NCI-H526 treated with DMSO at 0.1 percent for 48 hours (cell line): ENCODE measurements around the gene STRN.
A peak's percentile ranks its signal among the peaks of the same experiment; 100 is the strongest.
"Not testable (repeated sequence)": the region's sequence is repeated elsewhere in the genome, so short reads cannot be mapped to it uniquely, and the experiment has no call there.

Experiments
- DNase-seq: peaks from one replicate; lab custom pipeline; 2025; lab: John Stamatoyannopoulos, UW

The STRN gene, protein sequence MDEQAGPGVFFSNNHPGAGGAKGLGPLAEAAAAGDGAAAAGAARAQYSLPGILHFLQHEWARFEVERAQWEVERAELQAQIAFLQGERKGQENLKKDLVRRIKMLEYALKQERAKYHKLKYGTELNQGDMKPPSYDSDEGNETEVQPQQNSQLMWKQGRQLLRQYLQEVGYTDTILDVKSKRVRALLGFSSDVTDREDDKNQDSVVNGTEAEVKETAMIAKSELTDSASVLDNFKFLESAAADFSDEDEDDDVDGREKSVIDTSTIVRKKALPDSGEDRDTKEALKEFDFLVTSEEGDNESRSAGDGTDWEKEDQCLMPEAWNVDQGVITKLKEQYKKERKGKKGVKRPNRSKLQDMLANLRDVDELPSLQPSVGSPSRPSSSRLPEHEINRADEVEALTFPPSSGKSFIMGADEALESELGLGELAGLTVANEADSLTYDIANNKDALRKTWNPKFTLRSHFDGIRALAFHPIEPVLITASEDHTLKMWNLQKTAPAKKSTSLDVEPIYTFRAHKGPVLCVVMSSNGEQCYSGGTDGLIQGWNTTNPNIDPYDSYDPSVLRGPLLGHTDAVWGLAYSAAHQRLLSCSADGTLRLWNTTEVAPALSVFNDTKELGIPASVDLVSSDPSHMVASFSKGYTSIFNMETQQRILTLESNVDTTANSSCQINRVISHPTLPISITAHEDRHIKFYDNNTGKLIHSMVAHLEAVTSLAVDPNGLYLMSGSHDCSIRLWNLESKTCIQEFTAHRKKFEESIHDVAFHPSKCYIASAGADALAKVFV

DNA sequence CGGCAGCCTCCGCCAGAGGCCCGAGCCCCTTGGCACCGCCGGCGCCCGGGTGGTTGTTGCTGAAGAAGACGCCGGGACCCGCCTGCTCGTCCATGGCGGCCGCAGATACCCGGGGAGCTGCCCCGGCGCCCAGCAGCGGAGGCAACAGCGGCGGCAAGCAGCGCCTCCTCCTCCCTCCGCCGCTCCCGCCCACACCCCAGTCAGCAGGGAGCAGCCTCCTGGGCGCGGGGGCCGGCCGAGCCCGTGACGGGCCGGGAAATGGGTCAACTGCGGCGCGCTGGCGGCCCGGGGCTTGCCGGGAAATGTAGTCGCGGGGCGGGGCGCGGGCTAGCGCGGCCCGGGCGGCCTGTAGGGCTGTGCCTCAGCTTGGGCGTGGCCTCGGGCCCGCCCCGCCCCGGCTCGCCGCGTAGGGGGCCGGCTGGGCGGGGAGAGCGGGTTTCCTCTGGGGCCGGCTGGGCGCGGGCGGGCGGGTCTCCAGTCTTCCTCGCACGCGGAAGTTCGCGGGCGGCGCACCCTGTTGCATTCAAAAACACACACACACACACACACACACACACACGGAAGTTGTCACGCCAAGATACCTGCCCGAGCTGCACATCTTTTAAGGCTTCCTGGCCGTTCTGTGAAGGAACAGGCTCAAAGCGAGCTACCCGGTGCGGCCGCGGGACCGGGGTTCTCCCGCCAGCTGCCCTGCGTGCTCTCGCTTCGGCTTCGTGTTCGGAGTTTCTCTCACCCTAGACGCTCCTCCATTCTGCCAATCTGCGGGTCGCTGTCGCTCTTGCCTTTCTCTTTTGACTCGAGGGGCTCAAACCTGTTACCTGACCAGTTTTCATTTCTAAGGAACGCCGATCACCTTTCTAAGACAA, at the start of gene STRN:
STRN (minus strand) TSS at position 167 of the 866 bp plus-strand sequence; CDS start at position 94, 73 bp downstream.
- DNase-seq = peak; percentile 87

GRCh38 chr2:37013315-37013641, 46.9 kb upstream of the STRN start:
- DNase-seq = no peak

- DNase-seq = peak; percentile 51
Measured at GRCh38 chr2:37011130-37011529, 44.8 kb upstream of the STRN start.

DNA sequence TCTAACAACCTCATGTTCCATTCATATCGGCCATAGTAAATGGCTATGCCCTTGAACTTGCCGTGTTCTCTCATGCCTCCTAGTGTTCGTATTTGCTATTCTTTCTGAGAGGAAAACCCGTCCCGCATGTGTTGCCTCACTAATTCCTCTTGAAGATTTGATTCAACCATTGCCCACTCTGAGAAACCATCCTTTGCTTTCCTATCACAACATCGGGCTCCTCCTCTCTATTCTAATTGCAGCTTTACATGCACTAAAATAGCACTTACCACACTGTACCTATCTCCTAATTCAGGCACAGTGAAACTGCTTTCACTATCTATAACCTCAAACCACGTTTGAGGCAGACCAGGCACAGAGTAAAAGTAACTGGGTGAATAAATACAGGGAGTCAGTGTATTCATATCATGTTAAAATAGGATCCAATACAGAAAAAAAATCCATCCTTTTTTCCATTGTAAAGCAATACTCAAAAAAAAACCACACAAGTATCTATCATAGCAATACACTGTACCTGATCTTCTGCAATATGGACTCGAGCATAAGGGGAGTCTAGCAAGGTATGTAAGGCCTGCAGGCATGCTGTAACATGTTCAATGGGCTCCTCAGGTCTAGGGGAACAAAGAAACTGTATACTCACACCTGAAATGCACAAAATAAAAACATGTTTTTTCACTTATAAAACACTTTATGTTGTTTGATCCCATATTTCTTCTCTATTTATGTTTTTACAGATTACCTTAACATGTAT, 39.0 kb upstream of the STRN start:
- no peak for DNase-seq

GRCh38 chr2:37000988-37001556, 34.7 kb upstream of the STRN start:
- no peak for DNase-seq

DNA sequence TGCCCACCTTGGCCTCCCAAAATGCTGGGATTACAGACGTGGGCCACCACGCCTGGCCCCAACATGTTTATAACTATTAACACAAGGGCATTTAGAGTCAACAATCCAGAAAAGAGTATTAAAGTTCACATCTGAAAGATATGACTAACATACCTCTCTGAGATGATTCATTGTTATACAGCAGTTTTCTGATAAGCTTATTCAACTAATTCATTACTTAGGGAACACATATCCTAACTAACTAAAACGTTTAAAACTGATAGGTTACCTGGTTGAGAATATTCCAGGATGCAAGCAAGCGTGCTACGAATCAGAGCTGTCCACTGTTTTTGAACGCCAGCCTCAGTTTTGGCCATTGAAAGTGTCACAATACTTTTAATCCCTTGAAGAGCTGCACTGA, 34.0 kb upstream of the STRN start:
- DNase-seq = no peak

DNA sequence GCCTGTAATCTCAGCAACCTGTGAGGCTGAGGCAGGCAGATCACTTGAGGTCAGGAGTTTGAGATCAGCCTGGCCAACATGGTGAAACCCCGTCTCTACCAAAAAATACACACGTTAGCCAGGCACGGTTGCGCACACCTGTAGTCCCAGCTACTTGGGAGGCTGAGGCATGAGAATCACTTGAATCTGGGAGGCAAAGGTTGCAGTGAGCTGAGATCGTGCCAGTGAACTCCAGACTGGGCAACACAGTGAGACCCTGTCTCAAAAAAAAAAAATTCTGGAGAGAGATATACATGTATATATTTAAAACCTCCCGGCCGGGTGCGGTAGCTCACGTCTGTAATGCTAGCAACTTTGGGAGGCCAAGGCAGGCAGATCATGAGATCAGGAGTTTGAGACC, 33.1 kb upstream of the STRN start:
- DNase-seq = not testable (repeated sequence)

DNA sequence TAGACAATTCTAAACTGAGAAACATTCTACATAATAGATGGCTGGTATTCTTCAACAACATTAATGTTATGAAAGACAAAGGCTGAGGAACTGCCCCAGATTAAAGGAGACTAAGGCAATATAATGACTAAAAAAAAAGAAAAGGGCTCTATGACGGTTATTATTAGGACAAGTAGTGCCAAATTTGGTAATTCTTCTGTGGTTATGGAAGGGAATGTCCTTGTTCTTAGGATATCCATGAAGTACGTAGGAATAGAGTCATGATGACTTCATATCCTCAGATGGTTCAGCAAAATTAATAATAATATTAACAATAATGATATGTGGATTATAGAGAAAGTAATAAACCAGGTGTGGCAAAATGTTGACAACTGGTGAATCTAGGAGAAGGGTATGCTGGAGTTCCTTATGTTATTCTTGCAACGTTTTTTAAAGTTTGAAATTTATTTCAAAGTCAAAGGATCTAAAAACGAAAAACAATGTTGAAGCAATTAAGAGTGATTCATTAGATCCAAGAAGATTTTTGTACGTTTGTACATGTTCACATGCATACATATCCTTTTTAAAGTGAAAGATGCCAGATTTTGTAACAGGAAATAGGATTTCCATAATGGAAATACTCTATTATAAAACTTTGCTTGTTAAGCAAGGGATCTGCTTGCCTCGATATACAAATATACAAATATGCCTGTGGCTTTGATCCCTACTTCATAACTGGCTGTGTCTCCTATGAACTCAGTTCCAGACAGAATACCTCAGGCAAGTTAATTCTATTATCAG, 27.7 kb upstream of the STRN start:
- DNase-seq = no peak

GRCh38 chr2:36988008-36988407, 21.7 kb upstream of the STRN start:
- no peak for DNase-seq

GRCh38 chr2:36982467-36982866, 16.1 kb upstream of the STRN start:
- DNase-seq = no peak

GRCh38 chr2:36981911-36982310, 15.6 kb upstream of the STRN start:
- no peak for DNase-seq

GRCh38 chr2:36979007-36979406, 12.7 kb upstream of the STRN start:
- DNase-seq = not testable (repeated sequence)

DNA sequence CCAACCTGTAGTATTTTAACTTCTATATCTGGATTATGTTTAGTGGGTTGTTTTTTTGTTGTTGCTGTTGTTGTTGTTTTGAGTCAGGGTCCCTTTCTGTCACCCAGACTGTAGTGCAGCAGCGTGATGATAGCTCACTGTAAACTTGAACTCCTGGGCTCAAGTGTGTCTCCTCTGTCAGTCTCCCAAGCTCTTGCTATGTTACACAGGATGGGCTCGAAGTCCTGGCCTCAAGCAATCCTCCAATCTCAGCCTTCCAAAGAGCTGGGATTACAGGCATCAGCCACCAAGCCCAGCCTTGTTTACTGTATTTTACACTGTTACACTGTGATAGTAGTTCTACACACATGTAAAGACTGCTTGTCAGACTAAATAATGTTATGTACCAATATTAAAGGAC, 9.7 kb upstream of the STRN start:
- DNase-seq = no peak

GRCh38 chr2:36975306-36975705, 9.0 kb upstream of the STRN start:
- DNase-seq = no peak

GRCh38 chr2:36973320-36973719, 7.0 kb upstream of the STRN start:
- DNase-seq = no peak

DNA sequence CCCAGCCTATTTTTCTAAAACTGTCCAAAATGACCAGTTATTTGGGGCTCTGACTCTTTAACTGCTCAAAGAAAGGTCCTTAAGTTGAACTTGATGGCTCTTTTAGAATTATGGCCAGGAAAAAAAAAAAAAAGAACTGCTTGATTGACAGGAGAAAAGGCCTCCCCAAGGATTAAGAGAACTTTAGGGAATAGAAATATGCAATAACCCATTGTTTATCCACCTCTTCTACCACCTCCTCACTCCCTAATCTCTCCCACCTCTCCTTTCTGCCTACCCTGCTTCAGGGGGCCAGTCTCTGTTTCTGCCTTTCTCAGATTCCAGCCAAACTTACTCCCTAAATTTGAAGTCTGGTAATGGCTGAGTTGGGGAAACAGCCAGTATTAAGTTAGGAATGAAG, 5.7 kb upstream of the STRN start:
- no peak for DNase-seq

- no peak for DNase-seq
Measured at GRCh38 chr2:36967236-36967876, 1.0 kb upstream of the STRN start.

DNA sequence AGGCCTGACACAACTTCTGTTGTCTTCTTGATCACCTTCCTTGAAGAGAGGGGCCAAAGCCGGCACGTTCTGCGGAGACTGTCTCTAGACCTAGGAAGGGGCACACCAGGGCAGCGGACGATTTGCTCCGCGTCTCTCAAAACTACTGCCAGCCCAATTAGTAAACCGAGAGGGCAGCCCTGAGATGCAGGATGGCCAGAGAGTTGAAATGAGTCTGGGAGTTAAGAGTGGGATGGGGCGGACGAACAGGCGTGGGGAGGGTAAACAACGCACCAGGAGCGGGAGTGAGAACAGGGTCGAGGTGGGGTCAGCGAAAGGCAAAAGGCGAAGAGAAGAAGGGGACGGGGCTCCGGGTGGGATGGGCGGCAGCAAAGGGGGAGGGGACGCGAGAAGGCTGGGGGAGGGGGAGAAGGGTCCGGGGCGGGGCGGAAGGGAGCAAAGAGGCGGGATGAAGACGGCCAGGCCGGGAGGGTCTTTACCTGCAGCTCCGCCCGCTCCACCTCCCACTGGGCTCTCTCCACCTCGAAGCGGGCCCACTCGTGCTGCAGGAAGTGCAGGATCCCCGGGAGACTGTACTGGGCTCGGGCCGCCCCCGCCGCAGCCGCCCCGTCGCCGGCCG, 476 bp downstream of the STRN start:
- peak; percentile 46 for DNase-seq

DNA sequence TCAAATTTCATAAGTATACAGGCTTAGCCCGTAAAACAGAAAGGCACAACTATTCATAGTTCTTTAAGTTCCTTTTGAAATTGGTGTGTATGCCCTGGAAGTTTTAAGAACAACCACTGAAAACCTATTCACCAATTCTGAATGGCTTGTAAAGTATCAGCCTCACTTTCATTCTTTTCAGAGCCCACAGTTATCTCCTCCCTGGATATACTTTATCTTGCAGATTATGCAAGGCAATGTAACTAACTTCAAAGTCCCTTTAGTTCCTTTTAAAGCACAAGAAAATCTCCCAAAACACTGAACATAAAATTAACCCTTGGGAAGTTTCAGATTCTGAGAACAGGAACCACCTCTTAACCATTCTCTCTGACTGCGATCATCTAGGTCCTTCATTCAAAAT, 1.1 kb downstream of the STRN start:
- DNase-seq = no peak
